Peyer's patch (tissue), 4 donors: ENCODE measurements around the gene TMTC4.

Experiments used
- POLR2A ChIP-seq, 2 donors: fragments of 450-650 bp; IDR thresholded peaks; one replicate each; pipeline ENCODE4 v1.5.1; 2017; ENCODE audit warnings: antibody characterized with exemption in 2 of 2, mild to moderate bottlenecking in 2 of 2, moderate library complexity in 2 of 2
- TF ChIP-seq, protein P1 (sequence below), 6 experiments: fragments of 450-650 bp in 4 of 6; fragments of 200-600 bp in 2 of 6; sonication (generic) in 1 of 6; IDR thresholded peaks; one replicate each; pipeline ENCODE4 v1.5.1; 2017 to 2019; ENCODE audit warnings: antibody characterized with exemption in 6 of 6, mild to moderate bottlenecking in 3 of 6, moderate library complexity in 1 of 6

DNA sequence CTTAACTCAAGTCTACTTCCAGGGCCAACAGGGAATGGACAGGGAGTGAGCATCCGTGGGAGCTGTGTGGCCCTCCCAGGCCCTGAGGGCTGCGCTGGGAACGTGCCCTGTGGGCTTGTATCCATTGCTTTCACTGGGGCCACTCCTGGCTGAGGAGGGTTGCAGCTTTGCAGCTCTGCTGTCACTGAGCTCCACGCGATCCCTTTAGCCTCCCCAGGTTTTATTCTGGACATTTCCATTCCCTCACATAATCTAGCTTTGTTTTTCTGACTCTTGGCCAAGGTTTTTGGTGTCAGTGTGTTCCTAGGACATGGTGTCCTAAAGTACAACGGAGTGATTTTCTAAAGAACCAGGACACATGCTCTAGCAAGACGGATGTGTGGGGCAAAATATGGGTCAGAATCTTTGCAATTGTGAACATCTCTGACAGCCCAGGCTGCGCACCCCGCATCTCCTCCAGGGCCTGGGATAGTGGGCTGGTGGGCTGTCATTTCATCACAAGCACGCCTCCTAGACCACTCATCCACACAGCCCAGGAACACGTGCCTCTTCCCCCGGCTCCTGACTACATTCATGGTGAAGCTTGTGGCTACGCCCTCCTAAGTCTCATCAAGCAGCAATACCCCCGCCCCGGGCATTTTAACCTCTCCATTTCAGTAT, 114.0 kb downstream of the TMTC4 start:
- TF ChIP-seq, protein P1, sequence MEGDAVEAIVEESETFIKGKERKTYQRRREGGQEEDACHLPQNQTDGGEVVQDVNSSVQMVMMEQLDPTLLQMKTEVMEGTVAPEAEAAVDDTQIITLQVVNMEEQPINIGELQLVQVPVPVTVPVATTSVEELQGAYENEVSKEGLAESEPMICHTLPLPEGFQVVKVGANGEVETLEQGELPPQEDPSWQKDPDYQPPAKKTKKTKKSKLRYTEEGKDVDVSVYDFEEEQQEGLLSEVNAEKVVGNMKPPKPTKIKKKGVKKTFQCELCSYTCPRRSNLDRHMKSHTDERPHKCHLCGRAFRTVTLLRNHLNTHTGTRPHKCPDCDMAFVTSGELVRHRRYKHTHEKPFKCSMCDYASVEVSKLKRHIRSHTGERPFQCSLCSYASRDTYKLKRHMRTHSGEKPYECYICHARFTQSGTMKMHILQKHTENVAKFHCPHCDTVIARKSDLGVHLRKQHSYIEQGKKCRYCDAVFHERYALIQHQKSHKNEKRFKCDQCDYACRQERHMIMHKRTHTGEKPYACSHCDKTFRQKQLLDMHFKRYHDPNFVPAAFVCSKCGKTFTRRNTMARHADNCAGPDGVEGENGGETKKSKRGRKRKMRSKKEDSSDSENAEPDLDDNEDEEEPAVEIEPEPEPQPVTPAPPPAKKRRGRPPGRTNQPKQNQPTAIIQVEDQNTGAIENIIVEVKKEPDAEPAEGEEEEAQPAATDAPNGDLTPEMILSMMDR (IDR thresholded peaks at IDR 0.05) = no peak
- no peak for TF ChIP-seq POLR2A (IDR thresholded peaks at IDR 0.05)
